ENCODE measurements around the gene POU4F3. TPM values are rescaled to one million over a fixed set of nuclear protein-coding genes. Genes with fewer than 3 reads are reported as not detected.
"Not testable (repeated sequence)": the region's sequence is repeated elsewhere in the genome, so short reads cannot be mapped to it uniquely, and the experiment has no call there.

Gene POU4F3
- under 1 TPM in 3 of 6 donors, not detected in 3; 0.10 to 0.55 (median 0.30) TPM for total RNA-seq

GRCh38 chr5:146338774-146339714, at the start of gene POU4F3:
POU4F3 (plus strand) TSS chr5:146338839; CDS start chr5:146339113, 274 bp downstream.
- Histone ChIP-seq H3K4me3 (no peak within 1 kb of the TSS), H3K4me1 (peaks cover 0 to 22% (median 4%) of the 10 kb centered on the region in 4 donors), H3K36me3 (no peaks in the 10 kb centered on the region), H3K9me3 (no peaks in the 10 kb centered on the region), H3K27ac (no peak within 1 kb of the TSS), H3K27me3 (peaks cover 0 to 64% (median 30%) of the 10 kb centered on the region in 4 donors)
- DNase-seq, result peak in 1 of 2 donors; percentile 83
- ATAC-seq (ENCODE audit: low FRiP score in 2 of 2), result no peak
- TF ChIP-seq POLR2A (IDR thresholded peaks at IDR 0.05) (no peak), CTCF (IDR thresholded peaks at IDR 0.05) (no peak), EP300 (IDR thresholded peaks at IDR 0.05) (no peak), POLR2AphosphoS5 (IDR thresholded peaks at IDR 0.05) (no peak)
- WGBS, 2 donors, result 4% methylated on average over 32 to 68 of the region's 70 CpGs

GRCh38 chr5:146290318-146290717, 48.3 kb upstream of the POU4F3 start:
- DNase-seq (no peak), ATAC-seq (ENCODE audit: low FRiP score in 2 of 2) (no peak)
- Histone ChIP-seq H3K36me3 (peaks cover 0 to 24% (median 8%) of the 10 kb centered on the region in 4 donors), H3K27ac (no peak overlapping the region), H3K27me3 (no peaks in the 10 kb centered on the region), H3K4me3 (no peak overlapping the region), H3K4me1 (no peaks in the 10 kb centered on the region), H3K9me3 (no peaks in the 10 kb centered on the region)
- TF ChIP-seq POLR2AphosphoS5 (IDR thresholded peaks at IDR 0.05) (no peak), EP300 (IDR thresholded peaks at IDR 0.05) (no peak), POLR2A (IDR thresholded peaks at IDR 0.05) (no peak), CTCF (IDR thresholded peaks at IDR 0.05) (no peak)
- 92 to 96% methylated on average over 2 of the region's 2 CpGs for WGBS, 2 donors

- WGBS, 2 donors, result 22 to 24% methylated on average over 5 of the region's 5 CpGs
- peaks cover 0 to 13% (median 5%) of the 10 kb centered on the region in 4 donors for H3K36me3 ChIP-seq
- H3K4me3 ChIP-seq, result no peak overlapping the region
- no peaks in the 10 kb centered on the region for H3K9me3 ChIP-seq
- no peaks in the 10 kb centered on the region for H3K27me3 ChIP-seq
- no peak for TF ChIP-seq POLR2A (IDR thresholded peaks at IDR 0.05)
- peak in 4 of 6 experiments; percentile 40 to 51 (median 47) for TF ChIP-seq CTCF (IDR thresholded peaks at IDR 0.05)
- no peaks in the 10 kb centered on the region for H3K4me1 ChIP-seq
- peak in 1 of 2 donors; percentile 68 for ATAC-seq (ENCODE audit: low FRiP score in 2 of 2)
- H3K27ac ChIP-seq, result no peak overlapping the region
- DNase-seq, result no peak
Observed at GRCh38 chr5:146291421-146292074, 47.1 kb upstream of the POU4F3 start.

GRCh38 chr5:146296245-146296644, 42.4 kb upstream of the POU4F3 start:
- H3K27ac ChIP-seq, result no peak overlapping the region
- no peak for ATAC-seq (ENCODE audit: low FRiP score in 2 of 2)
- WGBS, 2 donors, result 85 to 89% methylated on average over 7 of the region's 7 CpGs
- H3K9me3 ChIP-seq, result no peaks in the 10 kb centered on the region
- H3K4me1 ChIP-seq, result no peaks in the 10 kb centered on the region
- no peak for TF ChIP-seq POLR2A (IDR thresholded peaks at IDR 0.05)
- no peak for TF ChIP-seq CTCF (IDR thresholded peaks at IDR 0.05)
- TF ChIP-seq POLR2AphosphoS5 (IDR thresholded peaks at IDR 0.05), result no peak
- no peak for TF ChIP-seq EP300 (IDR thresholded peaks at IDR 0.05)
- no peak for DNase-seq
- no peaks in the 10 kb centered on the region for H3K27me3 ChIP-seq
- H3K36me3 ChIP-seq, result no peaks in the 10 kb centered on the region
- no peak overlapping the region for H3K4me3 ChIP-seq

- DNase-seq, result not testable (repeated sequence)
- 96 to 98% methylated on average over 3 of the region's 3 CpGs for WGBS, 2 donors
Observed at GRCh38 chr5:146298920-146299319, 39.7 kb upstream of the POU4F3 start.

More at GRCh38 chr5:146298920-146299319, 39.7 kb upstream of the POU4F3 start:
- H3K36me3 ChIP-seq; H3K9me3 ChIP-seq; H3K27ac ChIP-seq; ATAC-seq (ENCODE audit: low FRiP score in 2 of 2); H3K4me3 ChIP-seq; H3K27me3 ChIP-seq; H3K4me1 ChIP-seq: not testable (repeated sequence)
